Stimulated activated CD4-positive, alpha-beta T cell treated with anti-CD3 and anti-CD28 coated beads, TNF-alpha, amount 100 ng/mL, for 24 hours (primary cell): ENCODE measurements around the gene SPOP.
A peak's percentile ranks its signal among the peaks of the same experiment; 100 is the strongest.
"Not testable (repeated sequence)": the region's sequence is repeated elsewhere in the genome, so short reads cannot be mapped to it uniquely, and the experiment has no call there.

Experiments used
- DNase-seq, 3 experiments: peaks; one replicate each; pipeline ENCODE4 v3.0.0-alpha.2; 2020; ENCODE audit warnings: low read depth in 3 of 3

SPOP gene

GRCh38 chr17:49695698-49696232 lies 17.9 kb upstream of the SPOP start:
- no peak for DNase-seq

- DNase-seq = peak; percentile 46 to 72 (median 54)
Observed at GRCh38 chr17:49694847-49695697, 17.2 kb upstream of the SPOP start.

- DNase-seq = no peak
Observed at GRCh38 chr17:49692751-49693150, 14.9 kb upstream of the SPOP start.

GRCh38 chr17:49691677-49692191 lies 13.8 kb upstream of the SPOP start:
- no peak for DNase-seq

GRCh38 chr17:49691086-49691676 lies 13.3 kb upstream of the SPOP start:
- no peak for DNase-seq

GRCh38 chr17:49690256-49690655 lies 12.4 kb upstream of the SPOP start:
- DNase-seq = no peak

GRCh38 chr17:49688848-49689247 lies 11.0 kb upstream of the SPOP start:
- no peak for DNase-seq

- no peak for DNase-seq
Observed at GRCh38 chr17:49687878-49688491, 10.1 kb upstream of the SPOP start.

GRCh38 chr17:49681106-49681979 lies 3.4 kb upstream of the SPOP start:
- DNase-seq = no peak

- no peak for DNase-seq
Observed at GRCh38 chr17:49680314-49680713, 2.4 kb upstream of the SPOP start.

GRCh38 chr17:49677134-49677932 lies 564 bp downstream of the SPOP start:
- DNase-seq = peak; percentile 93 to 97 (median 96)

GRCh38 chr17:49676276-49676868 lies 1.5 kb downstream of the SPOP start:
- DNase-seq = no peak

- no peak for DNase-seq
Observed at GRCh38 chr17:49674507-49674906, 3.4 kb downstream of the SPOP start.

- not testable (repeated sequence) for DNase-seq
Observed at GRCh38 chr17:49673679-49674078, 4.2 kb downstream of the SPOP start.

- DNase-seq = no peak
Observed at GRCh38 chr17:49670641-49671040, 7.3 kb downstream of the SPOP start.

- DNase-seq = no peak
Observed at GRCh38 chr17:49670002-49670401, 7.9 kb downstream of the SPOP start.

- no peak for DNase-seq
Observed at GRCh38 chr17:49667854-49668253, 10.0 kb downstream of the SPOP start.

- DNase-seq = no peak
Observed at GRCh38 chr17:49664706-49665211, 13.1 kb downstream of the SPOP start.

GRCh38 chr17:49659661-49660382 lies 18.1 kb downstream of the SPOP start:
- DNase-seq = no peak
